Right cardiac atrium (tissue), 5 donors: ENCODE measurements around the gene SH3PXD2A. TPM values are rescaled to one million over a fixed set of nuclear protein-coding genes. Genes with fewer than 3 reads are reported as not detected.

Experiments used
- ATAC-seq, 2 donors: fragments of 200-7000 bp; cut with Tn5 transposase; one replicate each; pipeline versions ENCODE4 v1.8.0 to v1.9.1; 2020; ENCODE audit warnings: moderate library complexity in 2 of 2, mild to moderate bottlenecking in 1 of 2
- DNase-seq, 3 donors: peaks; one replicate each; pipeline ENCODE4 v3.0.0-alpha.2; 2020
- H3K27ac ChIP-seq: one replicate; pipeline ENCODE4 v1.5.1; 2013; ENCODE audit warnings: mild to moderate bottlenecking, low read length, control low read depth, moderate library complexity
- H3K27me3 ChIP-seq: one replicate; pipeline ENCODE4 v1.6.1; 2013; ENCODE audit not compliant: control insufficient read depth, insufficient read depth
- H3K4me1 ChIP-seq: one replicate; pipeline ENCODE4 v1.6.1; 2013; ENCODE audit warnings: low read length; ENCODE audit not compliant: control insufficient read depth, insufficient read depth
- H3K4me3 ChIP-seq: one replicate; pipeline ENCODE4 v1.5.1; 2013; ENCODE audit warnings: low read length, control low read depth
- H3K9me3 ChIP-seq: one replicate; pipeline ENCODE4 v1.6.1; 2013; ENCODE audit warnings: low read length; ENCODE audit not compliant: control insufficient read depth
- WGBS: extraction: QIAGEN DNeasy Blood & Tissue Kit; methylation state at CpG from one replicate; pipeline ENCODE4 v1.1.7; 2013; 5-methylcytosine and 5-hydroxymethylcytosine counted together
- intact Hi-C, 4 donors: fragments of 100-400 bp; cut with DNase I; formaldehyde crosslinking; loops; one replicate each; pipeline versions ENCODE4 v1.11.0 to v1.14.0; 2022 to 2023
- polyA plus RNA-seq: library from polyadenylated mRNA; stranded (reverse); fragments of 200-250 nt; gene quantifications from one replicate; pipeline ENCODE4 v1.2.3, GENCODE V29; 2013
- total RNA-seq, 4 donors: library from RNA; stranded (reverse); fragmentation: NEBNext Ultra II Directional; extraction: Animal tissue kit (Norgen Biotek cat#: 25700); gene quantifications; one replicate each; pipeline ENCODE4 v1.2.1, GENCODE V29; 2021
- donor health status: healthy with polysubstance abuse.
- donor health status: DM: no; HTN: yes; CAD: no.
- donor health status: DM: no; HTN: no; CAD: no.
- donor health status: DM: no; HTN: yes; CAD: no; lungs with severe emphysema.
- donor health status: DM: yes; HTN: yes; CAD: no.

SH3PXD2A gene
- total and polyA plus RNA-seq, 5 donors: 13.5 to 31.7 (median 30.9) TPM

DNA sequence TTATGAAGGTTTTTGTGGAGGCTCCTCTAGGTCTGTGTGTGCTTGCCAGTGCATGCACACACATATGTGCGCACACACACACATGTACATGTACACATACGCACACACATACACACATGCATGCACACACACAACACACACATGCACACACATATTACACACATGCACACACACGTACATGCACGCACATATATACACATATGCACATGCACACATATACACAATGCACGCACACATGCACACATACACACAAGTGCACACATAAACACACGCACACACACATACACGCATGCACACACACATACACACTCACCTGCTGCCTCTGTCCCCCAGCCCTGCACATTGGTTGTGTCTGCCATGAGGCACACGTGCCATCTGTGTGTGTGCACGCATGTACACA, 295.6 kb downstream of the SH3PXD2A start:
- 77% methylated on average over 9 of the region's 9 CpGs for WGBS
- DNase-seq (peak in 1 of 3 donors; percentile 12), ATAC-seq (no peak)
- Histone ChIP-seq H3K4me3 (no peak overlapping the region), H3K27me3 (no peaks in the 10 kb centered on the region), H3K4me1 (no peaks in the 10 kb centered on the region), H3K9me3 (no peaks in the 10 kb centered on the region), H3K27ac (no peak overlapping the region)
- intact Hi-C loops: no loop called here

DNA sequence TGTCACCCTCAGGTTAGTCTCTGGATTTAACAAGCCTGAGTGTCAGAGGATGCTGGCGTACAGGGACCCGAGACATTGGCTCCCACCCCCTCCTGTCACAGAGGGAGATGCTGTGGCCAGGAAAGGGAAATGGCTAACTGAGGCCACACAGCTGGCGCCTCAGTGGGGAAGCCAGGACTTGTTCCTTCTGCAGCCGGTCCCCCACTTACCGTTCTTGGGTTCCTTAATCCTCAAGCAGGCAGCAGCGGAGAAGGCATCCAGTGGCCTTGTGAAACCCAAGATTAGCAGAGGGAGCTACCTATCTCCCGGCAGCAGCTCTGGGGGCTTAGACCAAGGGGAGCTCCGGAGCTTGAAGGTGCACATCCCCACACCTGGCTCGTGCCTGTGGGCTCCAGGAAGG, 296.5 kb downstream of the SH3PXD2A start:
- intact Hi-C loops: no loop called here
- DNase-seq (peak in 1 of 3 donors; percentile 46), ATAC-seq (no peak)
- Histone ChIP-seq H3K27ac (no peak overlapping the region), H3K4me1 (no peaks in the 10 kb centered on the region), H3K27me3 (no peaks in the 10 kb centered on the region), H3K4me3 (no peak overlapping the region), H3K9me3 (no peaks in the 10 kb centered on the region)
- WGBS: 60% methylated on average over 9 of the region's 9 CpGs

DNA sequence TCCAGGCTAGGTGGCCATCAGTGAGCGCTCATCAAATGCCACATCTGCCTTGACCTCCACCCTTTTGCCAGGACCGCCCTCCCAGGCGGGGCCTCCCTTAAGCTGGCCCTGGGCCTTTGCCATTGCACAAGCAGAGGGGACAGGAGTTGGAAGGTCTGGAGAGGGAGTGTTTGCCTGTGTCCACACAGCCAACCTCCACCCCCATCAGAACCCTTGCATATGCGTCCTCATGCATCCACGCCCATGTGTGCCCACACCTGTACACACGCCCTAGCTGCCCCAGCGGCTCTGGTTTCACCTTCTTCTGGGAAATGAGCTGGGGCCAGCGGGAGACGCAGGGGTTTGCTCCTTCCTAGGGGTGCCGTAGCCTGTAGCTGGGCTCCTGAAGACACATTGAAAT, 297.9 kb downstream of the SH3PXD2A start:
- ATAC-seq: no peak
- H3K27ac ChIP-seq: no peak overlapping the region
- H3K9me3 ChIP-seq: no peaks in the 10 kb centered on the region
- peak in 1 of 3 donors; percentile 30 for DNase-seq
- H3K27me3 ChIP-seq: no peaks in the 10 kb centered on the region
- H3K4me1 ChIP-seq: no peaks in the 10 kb centered on the region
- 98% methylated on average over 10 of the region's 10 CpGs for WGBS
- intact Hi-C loops: no loop called here
- no peak overlapping the region for H3K4me3 ChIP-seq

DNA sequence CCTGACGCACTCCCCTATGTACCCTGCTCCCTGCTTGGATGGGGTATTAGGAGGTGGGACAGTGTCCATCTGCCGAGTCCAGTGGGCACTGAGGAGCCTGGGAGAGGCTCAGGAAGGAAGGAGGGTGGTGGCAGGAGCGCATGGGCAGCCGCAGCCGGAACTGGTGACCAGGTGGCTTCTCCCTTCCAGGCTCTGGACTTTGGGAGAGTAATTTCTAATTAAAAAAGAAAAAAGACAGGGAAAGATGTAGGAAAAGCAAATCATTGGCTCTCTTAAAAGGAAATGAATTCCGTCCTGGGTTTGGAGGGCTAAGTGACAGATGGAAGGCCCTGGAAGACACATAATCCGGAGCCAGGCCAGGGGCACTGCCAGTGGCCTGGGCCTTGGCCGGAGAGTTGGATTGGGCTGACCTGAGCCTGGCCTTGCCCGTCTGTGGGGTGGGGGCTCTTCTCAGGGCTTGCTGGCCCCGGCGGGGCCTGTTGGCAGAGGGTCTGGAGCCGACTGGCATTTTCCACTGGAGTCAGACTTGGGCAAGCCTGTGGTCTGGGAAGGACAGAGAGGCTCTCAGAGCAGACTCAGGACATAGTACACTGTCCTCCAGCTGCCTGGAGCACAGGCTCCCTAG, 298.9 kb downstream of the SH3PXD2A start:
- Histone ChIP-seq H3K9me3 (no peaks in the 10 kb centered on the region), H3K4me3 (no peak overlapping the region), H3K4me1 (no peaks in the 10 kb centered on the region), H3K27me3 (no peaks in the 10 kb centered on the region), H3K27ac (no peak overlapping the region)
- no peak for ATAC-seq
- 84% methylated on average over 12 of the region's 12 CpGs for WGBS
- intact Hi-C loops: no loop called here
- peak in 1 of 3 donors; percentile 35 for DNase-seq

DNA sequence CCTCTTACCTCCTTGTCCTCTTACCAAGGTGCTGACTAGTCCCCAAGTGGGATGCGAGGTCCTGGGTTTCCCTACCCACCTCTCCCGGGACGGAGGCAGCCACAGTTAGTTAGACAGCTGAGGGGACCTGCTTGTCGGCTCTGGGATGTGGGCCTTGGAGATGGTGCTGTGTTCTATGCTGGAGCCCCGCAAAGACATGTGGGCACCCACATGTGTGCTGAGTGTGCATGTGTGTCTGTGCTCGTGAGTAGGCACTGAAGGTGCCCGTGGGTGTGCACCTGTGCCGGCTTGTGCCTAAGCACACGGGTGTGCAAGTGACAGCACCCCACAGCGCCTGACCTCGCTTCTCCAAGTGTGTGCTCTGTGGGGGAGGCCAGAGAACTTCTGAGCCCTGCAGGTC, 299.7 kb downstream of the SH3PXD2A start:
- Histone ChIP-seq H3K4me1 (no peaks in the 10 kb centered on the region), H3K27me3 (no peaks in the 10 kb centered on the region), H3K27ac (no peak overlapping the region), H3K9me3 (no peaks in the 10 kb centered on the region), H3K4me3 (no peak overlapping the region)
- 70% methylated on average over 11 of the region's 11 CpGs for WGBS
- DNase-seq (peak in 1 of 3 donors; percentile 43), ATAC-seq (no peak)
- intact Hi-C loops: no loop called here

DNA sequence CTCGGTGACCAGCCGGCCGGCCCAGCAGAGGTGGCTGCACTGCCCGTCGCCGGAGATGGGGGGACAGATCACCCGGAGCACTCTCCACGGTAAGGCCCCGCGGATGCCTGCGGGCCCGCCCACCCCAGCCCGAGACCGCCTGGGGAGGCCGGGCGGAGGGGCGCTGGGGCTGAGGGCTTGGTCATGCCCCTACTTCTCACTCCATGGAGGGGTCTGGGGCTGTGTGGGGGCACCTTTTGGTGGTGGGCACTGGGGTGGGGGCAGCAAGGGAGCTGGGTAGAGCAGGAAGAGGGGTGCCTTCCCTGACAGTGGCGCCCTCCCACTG, 300.1 kb downstream of the SH3PXD2A start:
- Histone ChIP-seq H3K4me3 (peak overlapping the region; percentile 56), H3K27ac (no peak overlapping the region), H3K4me1 (no peaks in the 10 kb centered on the region), H3K9me3 (no peaks in the 10 kb centered on the region), H3K27me3 (no peaks in the 10 kb centered on the region)
- ATAC-seq (no peak), DNase-seq (no peak)
- 6% methylated on average over 18 of the region's 18 CpGs for WGBS
- intact Hi-C loops: no loop called here

DNA sequence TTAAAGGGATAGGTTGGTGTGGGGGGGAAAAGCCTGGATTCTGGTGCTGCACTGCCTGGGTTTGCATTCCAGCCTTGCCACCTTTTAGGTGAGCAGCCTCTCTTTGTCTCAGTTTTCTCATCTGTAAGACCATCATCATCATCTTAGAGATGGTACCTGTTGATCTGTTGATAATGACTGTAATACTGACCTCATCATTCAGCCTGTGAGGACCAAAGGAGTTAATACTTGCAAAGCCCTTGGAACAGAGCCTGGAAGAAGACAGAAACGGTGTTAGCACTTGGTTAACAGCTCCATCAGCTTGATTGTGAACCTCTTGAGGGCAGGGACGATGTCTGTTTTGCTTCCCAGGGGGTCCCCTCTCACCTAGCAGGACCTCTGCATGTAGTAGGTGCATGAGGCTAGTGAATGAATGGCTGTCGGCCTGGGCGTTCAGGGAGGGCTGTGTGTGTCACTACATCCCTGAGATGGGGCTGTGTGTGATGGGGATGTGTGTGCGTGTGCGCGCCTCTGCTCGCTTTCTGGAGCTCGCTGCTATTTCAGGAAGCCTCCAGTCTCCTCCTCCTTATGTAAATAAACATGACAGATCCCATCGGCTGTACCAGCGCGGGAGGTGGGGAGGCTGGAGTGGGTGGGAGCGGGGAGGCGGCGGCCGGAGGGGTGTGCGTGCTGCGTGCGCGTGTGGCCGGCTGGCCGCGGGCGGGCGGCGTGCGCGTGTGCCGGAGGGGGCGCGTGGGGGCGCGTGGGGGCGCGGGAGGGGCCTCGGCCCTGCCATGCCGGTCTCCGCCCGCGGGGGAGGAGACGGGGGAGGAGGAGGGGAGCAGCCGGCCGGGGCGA, 300.7 kb downstream of the SH3PXD2A start:
- Histone ChIP-seq H3K4me3 (peak overlapping the region; percentile 56), H3K4me1 (no peaks in the 10 kb centered on the region), H3K9me3 (no peaks in the 10 kb centered on the region), H3K27me3 (no peaks in the 10 kb centered on the region), H3K27ac (no peak overlapping the region)
- intact Hi-C loops: no loop called here
- 2% methylated on average over 38 of the region's 44 CpGs for WGBS
- ATAC-seq: peak; percentile 63
- peak; percentile 51 to 83 (median 76) for DNase-seq

DNA sequence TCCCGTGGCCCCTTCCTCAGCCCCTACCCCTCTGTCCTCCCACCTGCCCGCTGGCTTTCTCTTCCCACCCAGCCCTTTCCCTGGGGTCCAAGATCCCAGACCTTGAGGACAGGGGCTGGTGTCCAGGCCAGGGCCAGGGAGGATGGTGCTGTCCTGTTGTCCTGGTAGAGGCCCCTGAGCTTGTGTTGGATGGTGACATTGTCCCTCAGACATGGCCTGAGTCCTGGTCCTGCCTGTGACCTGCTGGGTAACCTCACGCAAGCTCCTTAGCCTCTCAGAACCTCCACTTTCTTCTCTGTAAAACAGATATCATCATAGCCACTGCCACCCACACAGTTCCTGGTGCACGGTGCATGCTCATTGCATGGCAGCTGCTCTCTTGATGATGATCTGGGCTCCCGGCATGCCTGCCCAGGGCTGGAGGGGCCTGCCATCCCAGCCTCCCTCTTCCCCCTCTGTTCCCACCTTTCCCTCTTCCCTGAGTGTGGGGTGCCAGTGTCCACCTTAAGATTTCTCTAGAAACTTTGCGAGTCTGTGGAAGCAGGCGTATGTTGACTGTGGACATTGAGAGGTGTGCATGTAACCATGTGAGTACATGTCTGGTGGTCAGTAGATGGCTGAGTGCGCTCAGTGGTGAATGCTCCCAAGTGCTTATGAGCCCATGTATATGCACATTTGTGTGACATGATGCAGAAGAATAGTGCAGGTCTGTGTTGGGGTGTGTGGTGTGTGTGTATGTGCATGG, 301.5 kb downstream of the SH3PXD2A start:
- WGBS: 84% methylated on average over 8 of the region's 8 CpGs
- no peak for ATAC-seq

DNA sequence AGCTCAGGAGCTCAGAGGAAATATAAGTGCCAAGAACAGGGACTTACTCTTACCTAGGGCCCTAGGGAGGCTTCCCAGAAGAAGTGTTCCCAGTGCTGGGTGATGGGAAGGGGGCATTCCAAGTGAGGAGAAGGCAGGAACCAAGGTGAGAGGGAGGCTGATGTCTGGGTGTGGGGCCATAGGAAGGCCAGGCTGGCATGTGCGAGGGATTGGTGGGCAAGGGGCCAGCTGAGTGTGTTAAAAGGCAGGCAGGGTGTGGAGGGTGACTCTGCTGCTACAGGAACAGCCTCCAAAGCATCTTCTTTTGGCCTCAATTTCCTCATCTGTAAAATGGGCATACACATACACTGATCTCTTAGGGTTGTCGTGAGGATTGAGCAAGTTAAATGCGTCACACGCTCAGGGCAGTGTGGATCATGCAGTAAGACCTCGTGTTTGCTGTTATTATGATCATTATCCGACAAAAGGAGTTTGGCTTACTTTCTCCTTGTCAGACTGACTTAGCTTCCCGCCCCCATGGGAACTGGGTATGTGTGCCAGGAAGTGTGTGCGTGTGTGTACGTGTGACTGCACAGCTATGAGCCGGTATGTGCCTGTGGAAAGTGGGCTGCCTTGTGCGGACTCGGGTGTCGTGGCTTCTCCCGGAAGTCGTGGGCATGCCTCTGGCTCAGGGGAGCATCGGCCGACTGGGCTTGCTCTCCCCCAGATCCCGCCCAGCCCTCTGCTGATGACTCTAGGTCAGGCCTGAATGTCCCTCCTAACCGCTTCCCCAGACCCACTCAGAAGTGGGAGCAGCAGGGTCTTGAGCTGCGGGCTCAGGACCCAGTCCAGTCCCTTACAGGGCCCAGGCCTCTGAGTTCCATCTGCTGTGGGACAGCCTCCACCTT, 302.3 kb downstream of the SH3PXD2A start:
- DNase-seq (peak in 1 of 3 donors; percentile 42), ATAC-seq (no peak)
- no peaks in the 10 kb centered on the region for H3K9me3 ChIP-seq
- intact Hi-C loops: no loop called here
- no peaks in the 10 kb centered on the region for H3K27me3 ChIP-seq
- no peaks in the 10 kb centered on the region for H3K4me1 ChIP-seq
- H3K4me3 ChIP-seq: no peak overlapping the region
- 90% methylated on average over 20 of the region's 20 CpGs for WGBS
- no peak overlapping the region for H3K27ac ChIP-seq

More for the DNA sequence above, 301.5 kb downstream of the SH3PXD2A start:
- Histone ChIP-seq H3K9me3 (no peaks in the 10 kb centered on the region), H3K27ac (no peak overlapping the region), H3K4me3 (no peak overlapping the region), H3K4me1 (no peaks in the 10 kb centered on the region), H3K27me3 (no peaks in the 10 kb centered on the region)
- DNase-seq: peak in 1 of 3 donors; percentile 33
- intact Hi-C loops: no loop called here
